K562 (cell line): ENCODE measurements around the gene KIAA1614. TPM values are rescaled to one million over a fixed set of nuclear protein-coding genes. Genes with fewer than 3 reads are reported as not detected.
A peak's percentile ranks its signal among the peaks of the same experiment; 100 is the strongest.

Source experiments
- ATAC-seq: fragments of 200-7000 bp; cut with Tn5 transposase; 3 replicates; pipeline ENCODE4 v1.9.1; 2020; ENCODE audit warnings: moderate library complexity
- BruUV-seq: library from RNA; stranded (reverse); fragments of 400-500 nt; replicated peaks from 2 replicates; lab custom pipeline; 2021; lab: Mats Ljungman, UMichigan
- CTCF ChIA-PET: fragments of 300-600 bp; formaldehyde crosslinking; extraction: SDS; loops from one replicate; lab custom pipeline; 2021; ENCODE audit warnings: low intra/inter-chr PET ratio; lab: Yijun Ruan, JAX
- POLR2A ChIA-PET: fragments of 300-600, 350-650 bp; sonication (Branson Sonifier 250); formaldehyde crosslinking; extraction: SDS; loops from one replicate; lab custom pipeline; 2021; ENCODE audit warnings: antibody characterized with exemption, inconsistent platforms; lab: Yijun Ruan, JAX
- DNase-seq, 4 experiments: peaks; one replicate each; pipeline versions ENCODE4 v3.0.0 to v3.0.0-alpha.2; 2011 to 2018; ENCODE audit warnings: low spot score in 3 of 4, mixed read lengths in 3 of 4; ENCODE audit errors: extremely low read depth in 1 of 4
- FAIRE-seq: peaks from 2 replicates; lab custom pipeline; 2011; peaks lifted over from hg19 to GRCh38; lab: Jason Lieb, UNC
- H2AFZ ChIP-seq: 2 replicates; pipeline ENCODE4 v1.6.0; 2011; ENCODE audit warnings: low read depth, low read length, control low read depth, inconsistent platforms
- H3K27ac ChIP-seq: fragments of 200-600 bp; 3 replicates; pipeline ENCODE4 v1.8.0; 2011; ENCODE audit warnings: low read depth, mild to moderate bottlenecking, control low read depth, inconsistent platforms, low read length, moderate library complexity, mixed read lengths; ENCODE audit errors: extremely low read depth
- H3K27me3 ChIP-seq, 2 experiments: fragments of 300-600 bp in 1 of 2; 2 replicates in 1 of 2; 3 replicates in 1 of 2; pipeline versions ENCODE4 v1.6.0 to v1.8.0; 2011; ENCODE audit warnings: inconsistent platforms in 2 of 2, low read length in 2 of 2, mild to moderate bottlenecking in 1 of 2, mixed read lengths in 1 of 2, moderate library complexity in 1 of 2; ENCODE audit not compliant: control insufficient read depth in 2 of 2, insufficient read depth in 2 of 2
- H3K36me3 ChIP-seq: fragments of 300-600 bp; 3 replicates; pipeline ENCODE4 v1.8.0; 2011; ENCODE audit warnings: mild to moderate bottlenecking, low read length, inconsistent platforms; ENCODE audit not compliant: control insufficient read depth, insufficient read depth
- H3K4me1 ChIP-seq, 2 experiments: fragments of 200-600 bp in 1 of 2; replicated peaks in 1 of 2; 2 replicates in 1 of 2; 3 replicates in 1 of 2; pipeline versions ENCODE4 v1.5.1 to v1.8.0; 2011; ENCODE audit warnings: inconsistent platforms in 2 of 2, low read length in 2 of 2, mild to moderate bottlenecking in 1 of 2, mixed read lengths in 1 of 2, moderate library complexity in 1 of 2; ENCODE audit not compliant: control insufficient read depth in 2 of 2, insufficient read depth in 2 of 2
- H3K4me2 ChIP-seq: 2 replicates; pipeline ENCODE4 v1.6.1; 2011; ENCODE audit warnings: low read length, control low read depth, inconsistent platforms, mixed read lengths; ENCODE audit not compliant: insufficient read depth
- H3K4me3 ChIP-seq: fragments of 200-600 bp; sonication (generic), shearing (Covaris generic); 2 replicates; pipeline ENCODE4 v1.5.1; 2016; ENCODE audit warnings: control low read depth, inconsistent platforms
- H3K79me2 ChIP-seq: fragments of 200-600 bp; 3 replicates; pipeline ENCODE4 v1.8.0; 2011; ENCODE audit warnings: low read length, inconsistent platforms; ENCODE audit not compliant: control insufficient read depth, insufficient read depth
- H3K9ac ChIP-seq, 2 experiments: 2 replicates each; pipeline versions ENCODE4 v1.6.0 to v1.6.1; 2011; ENCODE audit warnings: low read depth in 2 of 2, low read length in 2 of 2, control low read depth in 1 of 2, inconsistent platforms in 1 of 2, mild to moderate bottlenecking in 1 of 2, mixed read lengths in 1 of 2; ENCODE audit not compliant: insufficient read depth in 1 of 2
- H3K9me1 ChIP-seq: one replicate; pipeline ENCODE4 v1.6.0; 2011; ENCODE audit warnings: inconsistent platforms, mild to moderate bottlenecking, low read length, moderate library complexity; ENCODE audit not compliant: control insufficient read depth, insufficient read depth
- H3K9me3 ChIP-seq: replicated peaks from 2 replicates; pipeline ENCODE4 v1.5.1; 2011; ENCODE audit warnings: low read depth, low read length, inconsistent platforms; ENCODE audit not compliant: control insufficient read depth, insufficient read depth
- H4K20me1 ChIP-seq: replicated peaks from 2 replicates; pipeline ENCODE4 v1.6.1; 2011; ENCODE audit warnings: low read length, inconsistent platforms, mixed read lengths; ENCODE audit not compliant: control insufficient read depth, insufficient read depth
- ADNP ChIP-seq: fragments of 200-800 bp; sonication (Bioruptor generic); IDR thresholded peaks from 2 replicates; pipeline ENCODE4 v1.6.1; 2016; ENCODE audit warnings: missing genetic modification characterization, missing compliant biosample characterization
- CCAR2 ChIP-seq: fragments of 200-400 bp; formaldehyde crosslinking; IDR thresholded peaks from 2 replicates; pipeline ENCODE4 v1.6.1; 2017; ENCODE audit warnings: mild to moderate bottlenecking, low read depth, low read length
- CCNT2 ChIP-seq: IDR thresholded peaks from 2 replicates; pipeline ENCODE4 v1.6.1; 2011; ENCODE audit warnings: borderline replicate concordance, low read depth, mild to moderate bottlenecking, moderate library complexity, mixed read lengths, low read length; ENCODE audit not compliant: insufficient read length; ENCODE audit errors: extremely low read depth
- HNRNPUL1 ChIP-seq: fragments of 200-400 bp; formaldehyde crosslinking; IDR thresholded peaks from 2 replicates; pipeline ENCODE4 v1.6.1; 2017; ENCODE audit warnings: low read length
- WHSC1 ChIP-seq: IDR thresholded peaks from one replicate; pipeline ENCODE4 v1.6.1; 2012; ENCODE audit warnings: low read length, control low read depth, inconsistent platforms
- ZNF316 ChIP-seq: fragments of 450-650 bp; IDR thresholded peaks from 2 replicates; pipeline ENCODE4 v1.6.1; 2016
- ZNF444 ChIP-seq: fragments of 250-450 bp; sonication (Bioruptor Pico); IDR thresholded peaks from 2 replicates; pipeline ENCODE4 v1.4.0; 2020; ENCODE audit warnings: mild to moderate bottlenecking, moderate library complexity
- ZNF75A ChIP-seq: fragments of 450-650 bp; formaldehyde crosslinking; IDR thresholded peaks from 2 replicates; pipeline ENCODE4 v1.4.0; 2020; ENCODE audit warnings: mild to moderate bottlenecking
- ZNF76 ChIP-seq: fragments of 250-450 bp; sonication (Bioruptor Pico); IDR thresholded peaks from 2 replicates; pipeline ENCODE4 v1.4.0; 2020; ENCODE audit warnings: mild to moderate bottlenecking, moderate library complexity, borderline replicate concordance
- WGBS: fragments of 100-300 bp; shearing (Covaris generic); methylation state at CpG from one replicate; pipeline ENCODE4 v1.1.6; 2016; ENCODE audit warnings: low coverage, mixed read lengths; ENCODE audit not compliant: insufficient coverage; ENCODE audit errors: missing lambda C conversion rate; 5-methylcytosine and 5-hydroxymethylcytosine counted together
- in situ Hi-C: fragments of 300-500 bp; cut with MboI; formaldehyde crosslinking; loops from 4 replicates; pipeline ENCODE4 v1.15.0; 2018; ENCODE audit warnings: inconsistent platforms, mixed read lengths
- intact Hi-C: fragments of 100-400 bp; cut with micrococcal nuclease; formaldehyde crosslinking; loops from 2 replicates; pipeline ENCODE4 v1.14.2; 2022
- polyA plus RNA-seq, 8 experiments: library from polyadenylated mRNA; depleted of rRNA in 4 of 8; stranded (reverse) in 5 of 8; unstranded in 3 of 8; fragments of >200 nt; fragmentation: Nextera tagmentation in 2 of 8; fragmentation: Illumina TruSeq in 1 of 8; extraction: Ambion mirVana in 2 of 8; extraction: Trizol in 1 of 8; gene quantifications; 2 replicates each; pipeline versions ENCODE4 v1.2.1 to v1.2.3, GENCODE V29; 2011 to 2014; ENCODE audit warnings: inconsistent platforms in 1 of 8, missing spikeins in 1 of 8
- total RNA-seq, 7 experiments: library from RNA; depleted of rRNA in 6 of 7; stranded (reverse); fragments of >200 nt in 6 of 7; fragmentation: Illumina TruSeq in 2 of 7; extraction: Trizol in 2 of 7; gene quantifications; 2 replicates each; pipeline versions ENCODE4 v1.2.1 to v1.2.3, GENCODE V29; 2011 to 2021; ENCODE audit warnings: low replicate concordance in 1 of 7
- TF ChIP-seq, protein P1 (sequence below): IDR thresholded peaks from 3 replicates; pipeline ENCODE4 v1.6.1; 2011; ENCODE audit warnings: borderline replicate concordance, mild to moderate bottlenecking; ENCODE audit not compliant: insufficient read length, insufficient read depth
- TF ChIP-seq, protein P2 (sequence below): fragments of 250-450 bp; sonication (Bioruptor Pico); IDR thresholded peaks from 2 replicates; pipeline ENCODE4 v1.4.0; 2020

Gene KIAA1614
- total and polyA plus RNA-seq, 9 of the 15 experiments (the other 6 are each of a cell fraction or from before 2014, with no cell fraction given) = 0.01 to 1.1 (median 0.15) TPM; not detected in 1

DNA sequence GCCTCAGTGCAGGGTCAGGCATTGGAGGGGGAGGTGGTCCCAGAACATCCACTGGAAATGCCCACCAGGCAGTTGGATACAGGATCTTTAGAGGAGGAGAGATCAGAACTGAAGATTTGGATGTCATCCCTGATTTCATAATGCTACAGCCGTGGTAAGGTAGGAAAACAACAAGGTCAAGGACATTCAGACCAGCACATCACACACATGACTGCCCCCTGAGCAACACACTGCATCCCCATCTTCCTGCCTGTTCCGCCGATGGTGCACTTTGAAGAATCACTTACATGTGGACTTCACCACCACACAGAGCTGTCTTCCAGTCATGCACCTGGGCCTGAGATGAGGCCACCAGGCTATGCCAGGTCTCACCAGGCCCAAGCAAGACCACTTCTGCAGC lies 16.7 kb downstream of the KIAA1614 start:
- H2AFZ ChIP-seq = no peak overlapping the region
- FAIRE-seq (no peak), DNase-seq (no peak)
- no peaks in the 10 kb centered on the region for H3K9me3 ChIP-seq
- BruUV-seq = no TSS peak
- no peak for TF ChIP-seq HNRNPUL1
- TF ChIP-seq ZNF316 = 0 out of 2 replicates have a peak, but pooled peaks have one; percentile 7
- TF ChIP-seq, all 486 proteins: peak for 1
- Histone ChIP-seq H3K4me2 (no peak overlapping the region), H3K9ac (0 out of 4 replicates have a peak overlapping the region, but pooled peaks of 1 of the 2 experiments have one; percentile 39), H3K36me3 (no peaks in the 10 kb centered on the region), H3K27ac (no peak overlapping the region), H3K27me3 (no peaks in the 10 kb centered on the region), H3K79me2 (no peaks in the 10 kb centered on the region), H3K4me1 (peaks cover 30 to 41% of the 10 kb centered on the region in 2 experiments; a peak in 4 of 5 replicates), H4K20me1 (0 out of 2 replicates have a peak, but pooled peaks cover 5% of the 10 kb centered on the region), H3K9me1 (peaks cover 4% of the 10 kb centered on the region), H3K4me3 (no peak overlapping the region)
- CTCF ChIA-PET = no interaction called here
- no peak for ATAC-seq
- in situ Hi-C loops = no loop called here
- 77% methylated on average over 3 of the region's 3 CpGs for WGBS
- POLR2A ChIA-PET = interaction anchor here (0.5 to 0.7 kb wide), 2 partner anchors 15 to 32 kb away, joined by 4 to 5 read pairs; no protein-coding TSS in a partner anchor
- intact Hi-C loops = loop anchor here (5.0 kb wide), 1 partner anchor 158 kb away; the partner anchor contains the start of gene IER5

DNA sequence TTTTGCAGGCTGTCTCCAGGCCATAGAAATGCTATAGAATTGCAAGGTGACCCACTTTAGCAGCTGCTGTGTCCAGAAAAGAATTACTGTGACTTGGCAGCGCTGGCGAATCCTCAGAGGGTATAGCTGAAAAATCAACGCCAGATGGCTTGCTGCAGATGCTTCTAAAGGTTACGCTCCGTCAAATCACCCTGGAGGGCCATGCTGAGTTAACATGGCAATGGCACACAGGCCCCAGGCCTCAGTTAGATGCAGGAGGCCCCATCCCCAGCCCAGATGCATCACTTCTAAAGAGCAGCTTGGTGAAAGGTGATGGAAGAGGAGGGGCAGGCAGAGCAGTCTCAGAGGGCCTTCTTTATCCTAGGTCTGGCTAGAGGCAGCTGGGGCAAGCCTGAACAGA lies 18.0 kb downstream of the KIAA1614 start:
- H3K9ac ChIP-seq = no peak overlapping the region
- no peak overlapping the region for H3K4me2 ChIP-seq
- H3K79me2 ChIP-seq = no peaks in the 10 kb centered on the region
- 61% methylated on average over 5 of the region's 5 CpGs for WGBS
- no peaks in the 10 kb centered on the region for H3K27me3 ChIP-seq
- no peak overlapping the region for H3K27ac ChIP-seq
- H3K9me1 ChIP-seq = peaks cover 4% of the 10 kb centered on the region
- no peaks in the 10 kb centered on the region for H3K36me3 ChIP-seq
- H3K4me1 ChIP-seq = peaks cover 29 to 47% of the 10 kb centered on the region in 2 experiments; a peak in 4 of 5 replicates
- in situ Hi-C loops (no loop called here), intact Hi-C loops (loop anchor here (5.0 kb wide), 2 partner anchors 92 to 222 kb away; partner anchors contain the start of gene STX6)
- no peak overlapping the region for H2AFZ ChIP-seq
- no TSS peak for BruUV-seq
- ChIA-PET POLR2A (no interaction called here), CTCF (no interaction called here)
- ATAC-seq (no peak), FAIRE-seq (no peak), DNase-seq (no peak)
- 0 out of 2 replicates have a peak, but pooled peaks cover 5% of the 10 kb centered on the region for H4K20me1 ChIP-seq
- H3K9me3 ChIP-seq = no peaks in the 10 kb centered on the region
- no peak overlapping the region for H3K4me3 ChIP-seq
- TF ChIP-seq ZNF76 = no peak
- TF ChIP-seq CCAR2 = no peak
- TF ChIP-seq, protein P1, sequence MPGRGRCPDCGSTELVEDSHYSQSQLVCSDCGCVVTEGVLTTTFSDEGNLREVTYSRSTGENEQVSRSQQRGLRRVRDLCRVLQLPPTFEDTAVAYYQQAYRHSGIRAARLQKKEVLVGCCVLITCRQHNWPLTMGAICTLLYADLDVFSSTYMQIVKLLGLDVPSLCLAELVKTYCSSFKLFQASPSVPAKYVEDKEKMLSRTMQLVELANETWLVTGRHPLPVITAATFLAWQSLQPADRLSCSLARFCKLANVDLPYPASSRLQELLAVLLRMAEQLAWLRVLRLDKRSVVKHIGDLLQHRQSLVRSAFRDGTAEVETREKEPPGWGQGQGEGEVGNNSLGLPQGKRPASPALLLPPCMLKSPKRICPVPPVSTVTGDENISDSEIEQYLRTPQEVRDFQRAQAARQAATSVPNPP = no peak
- TF ChIP-seq ZNF444 = no peak
- no peak for TF ChIP-seq ADNP (tag)
- no peak for TF ChIP-seq CCNT2
- TF ChIP-seq WHSC1 = no peak
- TF ChIP-seq ZNF75A (CRISPR knock-in tag) = no peak
- TF ChIP-seq, protein P2, sequence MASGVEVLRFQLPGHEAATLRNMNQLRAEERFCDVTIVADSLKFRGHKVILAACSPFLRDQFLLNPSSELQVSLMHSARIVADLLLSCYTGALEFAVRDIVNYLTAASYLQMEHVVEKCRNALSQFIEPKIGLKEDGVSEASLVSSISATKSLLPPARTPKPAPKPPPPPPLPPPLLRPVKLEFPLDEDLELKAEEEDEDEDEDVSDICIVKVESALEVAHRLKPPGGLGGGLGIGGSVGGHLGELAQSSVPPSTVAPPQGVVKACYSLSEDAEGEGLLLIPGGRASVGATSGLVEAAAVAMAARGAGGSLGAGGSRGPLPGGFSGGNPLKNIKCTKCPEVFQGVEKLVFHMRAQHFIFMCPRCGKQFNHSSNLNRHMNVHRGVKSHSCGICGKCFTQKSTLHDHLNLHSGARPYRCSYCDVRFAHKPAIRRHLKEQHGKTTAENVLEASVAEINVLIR (CRISPR knock-in tag) = no peak
